GM20000 (cell line): ENCODE data around the gene LPAR1.

Source experiments
- DNase-seq: peaks from one replicate; pipeline ENCODE4 v3.0.0; 2012; ENCODE audit warnings: low spot score
- CTCF ChIP-seq: IDR thresholded peaks from 2 replicates; pipeline ENCODE4 v1.5.1; 2012; ENCODE audit warnings: mild to moderate bottlenecking, control low read depth; ENCODE audit errors: extremely low read depth, missing control alignments

The LPAR1 gene

DNA sequence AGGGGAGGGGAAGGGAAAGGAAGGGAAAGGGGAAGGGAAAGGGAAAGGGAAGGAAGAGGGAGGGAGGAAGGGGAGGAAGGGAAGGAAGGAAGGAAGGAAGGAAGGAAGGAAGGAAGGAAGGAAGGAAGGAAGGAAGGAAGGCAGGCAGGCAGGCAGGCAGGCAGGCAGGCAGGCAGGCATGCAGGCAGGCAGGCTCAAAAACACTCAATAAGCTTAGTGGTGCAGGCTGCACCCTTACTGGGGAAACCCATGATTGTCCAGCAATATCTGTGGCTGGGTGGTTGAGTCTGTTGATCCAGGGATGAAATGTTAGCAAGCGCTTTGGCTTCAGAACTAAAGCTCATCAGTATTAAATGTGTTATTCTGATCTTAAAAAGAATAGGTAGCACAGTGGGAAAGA, 145.6 kb downstream of the LPAR1 start:
- TF ChIP-seq CTCF, result no peak
- no peak for DNase-seq

DNA sequence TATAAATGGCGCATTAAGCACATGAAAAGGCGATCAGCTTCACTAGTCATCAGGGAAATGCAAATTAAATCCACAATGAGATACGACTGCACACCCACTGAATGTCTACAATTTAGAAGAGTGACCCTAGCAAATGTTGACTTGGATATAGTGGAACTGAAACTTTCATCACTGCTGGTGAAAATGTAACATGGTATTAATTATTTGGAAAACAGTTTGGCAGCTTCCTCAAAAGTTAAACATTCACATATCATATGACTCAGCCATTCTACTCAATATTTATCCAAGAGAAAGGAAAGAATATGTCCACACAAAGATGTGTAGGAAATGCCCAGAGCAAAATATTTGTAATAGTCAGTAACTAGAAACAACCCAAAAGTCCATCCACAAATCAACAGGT, 146.5 kb downstream of the LPAR1 start:
- TF ChIP-seq CTCF, result no peak
- DNase-seq, result no peak

DNA sequence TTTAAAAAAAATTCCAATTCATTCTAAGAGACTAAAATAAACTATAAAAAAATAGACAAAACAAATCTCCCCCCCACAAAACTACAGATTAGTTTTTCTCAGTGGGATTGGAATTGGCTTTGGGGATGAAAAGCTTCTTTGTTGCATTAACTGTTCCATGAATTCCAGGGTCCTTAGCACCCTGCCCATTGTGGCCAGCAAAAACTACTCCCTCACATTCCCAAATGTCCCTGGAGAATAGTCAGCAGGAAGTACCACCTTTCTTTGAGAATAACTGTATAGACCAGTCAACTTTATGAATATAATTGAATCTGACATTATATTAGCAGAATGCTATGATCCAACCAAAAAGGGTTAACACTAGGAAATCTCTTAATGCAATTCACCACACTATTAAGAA, 147.9 kb downstream of the LPAR1 start:
- TF ChIP-seq CTCF, result no peak
- no peak for DNase-seq

GRCh38 chr9:110887276-110887675, 151.0 kb downstream of the LPAR1 start:
- DNase-seq, result no peak
- no peak for TF ChIP-seq CTCF

DNA sequence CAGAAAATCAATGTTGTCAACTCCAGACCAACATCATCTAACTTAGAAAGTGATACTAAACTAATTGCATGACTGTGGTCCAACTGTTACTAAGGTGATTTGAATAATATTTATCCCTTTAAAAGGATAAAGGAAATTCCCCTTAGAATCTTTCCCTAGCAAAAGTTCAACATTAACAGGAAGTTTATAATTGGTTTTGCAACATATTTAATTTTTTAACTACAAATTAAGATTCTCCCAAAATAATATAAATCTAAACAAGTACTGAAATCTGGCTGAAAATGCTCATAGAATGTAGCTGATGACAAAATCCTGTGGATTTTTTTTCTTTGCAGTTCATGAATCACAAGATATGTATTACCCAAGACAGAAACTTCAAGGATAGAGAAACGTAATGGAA, 151.4 kb downstream of the LPAR1 start:
- DNase-seq, result no peak
- TF ChIP-seq CTCF, result no peak

DNA sequence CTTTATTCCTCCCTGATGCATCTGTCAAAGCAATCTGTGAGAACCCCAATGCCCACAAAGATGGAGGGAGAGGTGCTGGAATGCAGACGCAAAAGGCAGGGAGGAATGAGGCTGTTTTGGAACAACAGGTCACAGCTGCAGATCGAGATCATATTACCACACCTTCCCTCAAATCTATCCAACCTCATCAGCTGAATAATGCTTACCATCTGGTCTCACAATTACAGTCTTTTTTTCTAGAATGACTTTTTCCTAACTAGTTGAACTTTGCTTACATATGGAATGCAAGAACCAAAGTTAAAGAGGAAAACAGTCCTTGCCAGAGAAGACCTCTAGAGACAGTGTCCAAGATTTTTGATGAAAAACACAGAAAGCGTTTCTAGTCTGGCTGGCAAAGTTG, 158.1 kb downstream of the LPAR1 start:
- TF ChIP-seq CTCF, result no peak
- DNase-seq, result no peak

GRCh38 chr9:110877374-110877773, 160.9 kb downstream of the LPAR1 start:
- TF ChIP-seq CTCF, result no peak
- DNase-seq, result no peak
